PC-9 (cell line): ENCODE results near the gene SLC28A2. TPM values are rescaled to one million over a fixed set of nuclear protein-coding genes. Genes with fewer than 3 reads are reported as not detected.

Experiments used
- BruUV-seq: library from RNA; stranded (reverse); fragments of 400-500 nt; replicated peaks from 2 replicates; lab custom pipeline; 2021; lab: Mats Ljungman, UMichigan
- CTCF ChIA-PET: fragments of 300-600 bp; sonication (Branson Sonifier 250); formaldehyde crosslinking; loops from one replicate; lab custom pipeline; 2022; ENCODE audit warnings: antibody characterized with exemption; lab: Charles Lee
- POLR2A ChIA-PET: fragments of 300-600 bp; sonication (Branson Sonifier 250); formaldehyde crosslinking; loops from one replicate; lab custom pipeline; 2022; ENCODE audit warnings: antibody characterized with exemption; ENCODE audit not compliant: unreplicated experiment; lab: Charles Lee
- DNase-seq, 2 experiments: peaks; one replicate each; pipeline versions ENCODE4 v3.0.0 to v3.0.0-alpha.2; 2015 to 2022; ENCODE audit warnings: mixed read lengths in 1 of 2
- H2AFZ ChIP-seq: fragments of 200-600 bp; sonication (generic); 2 replicates; pipeline ENCODE4 v1.8.1; 2017; ENCODE audit warnings: antibody characterized with exemption
- H3F3A ChIP-seq: fragments of 200-600 bp; sonication (generic); 2 replicates; pipeline ENCODE4 v1.8.1; 2017; ENCODE audit warnings: antibody characterized with exemption, mild to moderate bottlenecking, low read depth; ENCODE audit not compliant: insufficient read depth
- H3K27ac ChIP-seq: fragments of 200-600 bp; sonication (generic); 2 replicates; pipeline ENCODE4 v1.6.1; 2016; ENCODE audit warnings: mixed run types
- H3K27me3 ChIP-seq: fragments of 200-600 bp; sonication (generic); 2 replicates; pipeline ENCODE4 v1.6.1; 2016; ENCODE audit warnings: low read depth, mixed run types; ENCODE audit not compliant: insufficient read depth
- H3K36me3 ChIP-seq: fragments of 200-600 bp; sonication (generic); 2 replicates; pipeline ENCODE4 v1.6.1; 2016; ENCODE audit warnings: low read depth, mixed run types
- H3K4me1 ChIP-seq: fragments of 200-600 bp; sonication (generic); replicated peaks from 2 replicates; pipeline ENCODE4 v1.6.1; 2016; ENCODE audit warnings: mixed run types; ENCODE audit not compliant: insufficient read depth
- H3K4me2 ChIP-seq: fragments of 200-600 bp; sonication (generic); 2 replicates; pipeline ENCODE4 v1.6.1; 2017; ENCODE audit warnings: mixed run types
- H3K4me3 ChIP-seq: fragments of 200-600 bp; sonication (generic); 2 replicates; pipeline ENCODE4 v1.6.1; 2016; ENCODE audit warnings: mixed run types
- H3K79me2 ChIP-seq: fragments of 200-600 bp; sonication (generic); 2 replicates; pipeline ENCODE4 v1.6.1; 2017; ENCODE audit warnings: low read depth, mixed run types
- H3K9me2 ChIP-seq: fragments of 200-600 bp; sonication (generic); 2 replicates; pipeline ENCODE4 v1.8.1; 2017; ENCODE audit warnings: mild to moderate bottlenecking; ENCODE audit not compliant: insufficient read depth
- H3K9me3 ChIP-seq: fragments of 200-600 bp; sonication (generic); 2 replicates; pipeline ENCODE4 v1.8.1; 2016; ENCODE audit warnings: low read depth; ENCODE audit not compliant: insufficient read depth
- H4K20me1 ChIP-seq: fragments of 200-600 bp; sonication (generic); 2 replicates; pipeline ENCODE4 v1.8.1; 2017; ENCODE audit not compliant: insufficient read depth
- CTCF ChIP-seq: fragments of 200-600 bp; sonication (generic); conservative IDR thresholded peaks from 2 replicates; pipeline ENCODE4 v1.6.1; 2017; ENCODE audit warnings: mixed run types, antibody characterized with exemption, mild to moderate bottlenecking, moderate library complexity
- EZH2 ChIP-seq: fragments of 200-600 bp; sonication (generic); IDR thresholded peaks from 2 replicates; pipeline ENCODE4 v1.8.0; 2017; ENCODE audit warnings: antibody characterized with exemption, low read depth
- intact Hi-C: fragments of 100-400 bp; cut with micrococcal nuclease; formaldehyde crosslinking; loops from one replicate; pipeline ENCODE4 v1.10.0; 2022; ENCODE audit not compliant: unreplicated experiment
- total RNA-seq: library from RNA; stranded (reverse); gene quantifications from 2 replicates; pipeline ENCODE4 v1.2.3, GENCODE V29; 2021

The SLC28A2 gene
- total RNA-seq, 1 experiment from 2014 or later = not detected

GRCh38 chr15:45230245-45230965, 21.6 kb upstream of the SLC28A2 start:
- ChIA-PET CTCF (interaction anchor here (0.7 kb wide), 1 partner anchor 411 kb away, joined by 3 read pairs; no protein-coding TSS in a partner anchor), POLR2A (no interaction called here)
- TF ChIP-seq CTCF = no peak
- no peak for TF ChIP-seq EZH2
- H3K79me2 ChIP-seq = no peaks in the 10 kb centered on the region
- no peaks in the 10 kb centered on the region for H3K4me1 ChIP-seq
- H2AFZ ChIP-seq = no peak overlapping the region
- no peaks in the 10 kb centered on the region for H3K27me3 ChIP-seq
- intact Hi-C loops = no loop called here
- DNase-seq = no peak
- no peak overlapping the region for H3K4me2 ChIP-seq
- no peak overlapping the region for H3K4me3 ChIP-seq
- no peaks in the 10 kb centered on the region for H3K9me3 ChIP-seq
- BruUV-seq = no TSS peak
- H3F3A ChIP-seq = no peaks in the 10 kb centered on the region
- H3K9me2 ChIP-seq = no peaks in the 10 kb centered on the region
- no peak overlapping the region for H3K27ac ChIP-seq
- H3K36me3 ChIP-seq = no peaks in the 10 kb centered on the region
- H4K20me1 ChIP-seq = no peaks in the 10 kb centered on the region

- intact Hi-C loops = no loop called here
- DNase-seq = no peak
- H2AFZ ChIP-seq = no peak overlapping the region
- no peaks in the 10 kb centered on the region for H3K4me1 ChIP-seq
- H3K4me2 ChIP-seq = no peak overlapping the region
- H3K27ac ChIP-seq = no peak overlapping the region
- H3K79me2 ChIP-seq = no peaks in the 10 kb centered on the region
- H3K9me3 ChIP-seq = no peaks in the 10 kb centered on the region
- H4K20me1 ChIP-seq = no peaks in the 10 kb centered on the region
- H3F3A ChIP-seq = no peaks in the 10 kb centered on the region
- no TSS peak for BruUV-seq
- no peak overlapping the region for H3K4me3 ChIP-seq
- no peaks in the 10 kb centered on the region for H3K27me3 ChIP-seq
- no peaks in the 10 kb centered on the region for H3K9me2 ChIP-seq
- TF ChIP-seq EZH2 (no peak), CTCF (no peak)
- POLR2A ChIA-PET = no interaction called here
- H3K36me3 ChIP-seq = no peaks in the 10 kb centered on the region
- CTCF ChIA-PET = no interaction called here
Observed at GRCh38 chr15:45231132-45231531, 20.9 kb upstream of the SLC28A2 start.

- Histone ChIP-seq H2AFZ (no peak overlapping the region), H3K27me3 (no peaks in the 10 kb centered on the region), H3K36me3 (no peaks in the 10 kb centered on the region), H3K79me2 (no peaks in the 10 kb centered on the region), H3K9me2 (no peaks in the 10 kb centered on the region), H3K27ac (no peak overlapping the region), H3K4me2 (no peak overlapping the region), H3K9me3 (no peaks in the 10 kb centered on the region), H3K4me3 (no peak overlapping the region), H3F3A (no peaks in the 10 kb centered on the region), H3K4me1 (no peaks in the 10 kb centered on the region), H4K20me1 (no peaks in the 10 kb centered on the region)
- CTCF ChIA-PET = no interaction called here
- intact Hi-C loops = no loop called here
- TF ChIP-seq EZH2 (no peak), CTCF (no peak)
- POLR2A ChIA-PET = no interaction called here
- no TSS peak for BruUV-seq
- DNase-seq = no peak
Observed at GRCh38 chr15:45231864-45232562, 20.0 kb upstream of the SLC28A2 start.
